ENCODE results near the gene ZNF385D. TPM values are rescaled to one million over a fixed set of nuclear protein-coding genes. Genes with fewer than 3 reads are reported as not detected.
"Not testable (repeated sequence)": the region's sequence is repeated elsewhere in the genome, so short reads cannot be mapped to it uniquely, and the experiment has no call there.

The ZNF385D gene
- total and polyA plus RNA-seq, 2 of the 13 experiments (the other 11 are each of a cell fraction or from before 2014, with no cell fraction given): not detected

GRCh38 chr3:21490671-21491070 is 260.3 kb downstream of the ZNF385D start:
- H3K36me3 ChIP-seq (replicated peaks in 1 of 2; ENCODE audit: control insufficient read depth in 1 of 2, insufficient read depth in 2 of 2, low read length in 2 of 2); FAIRE-seq; intact Hi-C loops (cut with micrococcal nuclease; ENCODE audit: unreplicated experiment); POLR2A ChIA-PET; H3K4me1 ChIP-seq (ENCODE audit: insufficient read depth, low read length); H2AFZ ChIP-seq (ENCODE audit: low read length); DNase-seq (ENCODE audit: low spot score); ATAC-seq; H3K9ac ChIP-seq (ENCODE audit: insufficient read depth, low read depth, low read length); H4K20me1 ChIP-seq (ENCODE audit: insufficient read depth, low read length); H3K27ac ChIP-seq (ENCODE audit: extremely low read length, insufficient read depth, low read length); H3K4me3 ChIP-seq (replicated peaks in 1 of 3; ENCODE audit: insufficient read depth in 1 of 3, low read depth in 2 of 3, low read length in 3 of 3); BruUV-seq (replicated peaks); H3K79me2 ChIP-seq (ENCODE audit: insufficient read depth, low read length); CTCF ChIA-PET (ENCODE audit: low intra/inter-chr PET ratio, low total read pairs); in situ Hi-C loops (cut with HindIII; ENCODE audit: extremely low pct_ligation_motif_present, low pct_unique_long_range_greater_than_20kb); H3K4me2 ChIP-seq (ENCODE audit: low read depth, low read length); H3K27me3 ChIP-seq (ENCODE audit: control insufficient read depth in 1 of 2, insufficient read depth in 2 of 2, low read length in 2 of 2): not testable (repeated sequence)
- WGBS (ENCODE audit: low lambda C conversion rate): no CpG with 5 or more reads among the region's 3 CpGs
- peaks cover 28% of the 10 kb centered on the region for H3K9me3 ChIP-seq (ENCODE audit: low read length)

GRCh38 chr3:21487520-21487919 is 263.5 kb downstream of the ZNF385D start:
- Histone ChIP-seq H3K4me3 (replicated peaks in 1 of 3; ENCODE audit: insufficient read depth in 1 of 3, low read depth in 2 of 3, low read length in 3 of 3) (no peak overlapping the region), H3K9me3 (ENCODE audit: low read length) (peaks cover 22% of the 10 kb centered on the region), H3K9ac (ENCODE audit: insufficient read depth, low read depth, low read length) (no peak overlapping the region), H3K27ac (ENCODE audit: extremely low read length, insufficient read depth, low read length) (no peak overlapping the region), H4K20me1 (ENCODE audit: insufficient read depth, low read length) (no peaks in the 10 kb centered on the region), H3K36me3 (replicated peaks in 1 of 2; ENCODE audit: control insufficient read depth in 1 of 2, insufficient read depth in 2 of 2, low read length in 2 of 2) (no peaks in the 10 kb centered on the region), H3K79me2 (ENCODE audit: insufficient read depth, low read length) (no peaks in the 10 kb centered on the region), H3K4me2 (ENCODE audit: low read depth, low read length) (no peak overlapping the region), H3K27me3 (ENCODE audit: control insufficient read depth in 1 of 2, insufficient read depth in 2 of 2, low read length in 2 of 2) (no peaks in the 10 kb centered on the region), H2AFZ (ENCODE audit: low read length) (no peak overlapping the region), H3K4me1 (ENCODE audit: insufficient read depth, low read length) (no peaks in the 10 kb centered on the region)
- ChIA-PET POLR2A (no interaction called here), CTCF (ENCODE audit: low intra/inter-chr PET ratio, low total read pairs) (no interaction called here)
- in situ Hi-C loops (cut with HindIII; ENCODE audit: extremely low pct_ligation_motif_present, low pct_unique_long_range_greater_than_20kb): no loop called here
- FAIRE-seq: no peak
- WGBS (ENCODE audit: low lambda C conversion rate): 0% methylated on average over 1 of the region's 1 CpG
- ATAC-seq: no peak
- intact Hi-C loops (cut with micrococcal nuclease; ENCODE audit: unreplicated experiment): no loop called here
- no TSS peak for BruUV-seq (replicated peaks)
- TF ChIP-seq CREB1 (IDR thresholded peaks at IDR 0.05): peak; percentile 78
- TF ChIP-seq CREB1 (CRISPR knock-in tag; IDR thresholded peaks at IDR 0.05): no peak
- TF ChIP-seq ZNF18 (CRISPR knock-in tag; IDR thresholded peaks at IDR 0.05; ENCODE audit: insufficient replicate concordance): no peak
- no peak for TF ChIP-seq MBNL3 (CRISPR knock-in tag; conservative IDR thresholded peaks at IDR 0.05)
- no peak for DNase-seq (ENCODE audit: low spot score)

GRCh38 chr3:21486024-21486935 is 264.7 kb downstream of the ZNF385D start:
- H3K4me1 ChIP-seq (ENCODE audit: insufficient read depth, low read length); intact Hi-C loops (cut with micrococcal nuclease; ENCODE audit: unreplicated experiment); H3K79me2 ChIP-seq (ENCODE audit: insufficient read depth, low read length); FAIRE-seq; H3K27me3 ChIP-seq (ENCODE audit: control insufficient read depth in 1 of 2, insufficient read depth in 2 of 2, low read length in 2 of 2); H2AFZ ChIP-seq (ENCODE audit: low read length); H3K4me2 ChIP-seq (ENCODE audit: low read depth, low read length); H3K36me3 ChIP-seq (replicated peaks in 1 of 2; ENCODE audit: control insufficient read depth in 1 of 2, insufficient read depth in 2 of 2, low read length in 2 of 2); H4K20me1 ChIP-seq (ENCODE audit: insufficient read depth, low read length); CTCF ChIA-PET (ENCODE audit: low intra/inter-chr PET ratio, low total read pairs); POLR2A ChIA-PET; H3K9ac ChIP-seq (ENCODE audit: insufficient read depth, low read depth, low read length); DNase-seq (ENCODE audit: low spot score); BruUV-seq (replicated peaks); ATAC-seq; H3K4me3 ChIP-seq (replicated peaks in 1 of 3; ENCODE audit: insufficient read depth in 1 of 3, low read depth in 2 of 3, low read length in 3 of 3); in situ Hi-C loops (cut with HindIII; ENCODE audit: extremely low pct_ligation_motif_present, low pct_unique_long_range_greater_than_20kb); H3K27ac ChIP-seq (ENCODE audit: extremely low read length, insufficient read depth, low read length): not testable (repeated sequence)
- WGBS (ENCODE audit: low lambda C conversion rate): 0% methylated on average over 1 of the region's 4 CpGs
- peaks cover 22% of the 10 kb centered on the region; the same call in 1 of the 2 replicates for H3K9me3 ChIP-seq (ENCODE audit: low read length)

Data from HepG2 (cell line).